CD4-positive, alpha-beta T cell treated with Interleukin-6 at 100 ng/mL for 8 hours (primary cell): ENCODE results near the gene KCNQ1.

Source experiments
- DNase-seq: peaks from one replicate; pipeline ENCODE4 v3.0.0-alpha.2; 2020; ENCODE audit warnings: mixed read lengths, low spot score

The KCNQ1 gene

DNA sequence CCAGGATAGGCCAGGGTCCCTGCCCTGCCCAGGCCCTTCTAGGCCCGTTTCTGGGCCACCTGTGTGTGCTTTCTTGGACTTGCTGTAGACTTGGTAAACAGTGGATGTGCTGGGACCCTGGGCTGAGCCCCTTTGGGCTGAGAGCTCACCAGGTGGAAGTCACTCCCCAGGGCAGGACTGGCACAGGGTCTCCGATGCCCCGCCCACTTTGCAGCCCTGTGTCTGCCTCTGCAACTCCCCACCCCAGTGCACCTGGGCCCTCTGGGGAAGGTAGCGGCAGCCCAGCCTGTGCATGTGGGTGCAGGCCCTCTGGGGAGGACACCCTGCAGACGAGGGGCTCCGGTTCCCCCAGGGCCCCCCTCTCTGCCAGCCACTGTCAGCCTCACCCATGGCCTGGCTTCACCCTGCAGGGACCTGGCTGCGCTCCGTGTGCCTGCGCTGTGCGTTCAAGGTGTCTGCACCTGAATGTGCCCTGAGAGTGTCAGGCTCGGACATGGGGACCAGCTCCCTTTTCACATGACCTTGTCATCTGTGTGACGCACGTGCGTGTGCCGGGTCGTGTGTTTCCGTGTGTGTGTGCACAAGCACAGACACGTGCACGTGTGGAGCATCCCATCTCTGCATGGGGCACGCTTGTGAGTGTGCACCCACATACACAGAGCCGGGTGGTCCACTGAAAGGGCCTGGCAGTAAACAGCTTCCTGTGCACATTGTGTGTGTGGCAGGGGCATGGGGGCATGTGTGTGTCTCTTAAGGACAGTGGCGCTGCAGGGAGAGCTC, 136.5 kb downstream of the KCNQ1 start:
- no peak for DNase-seq

DNA sequence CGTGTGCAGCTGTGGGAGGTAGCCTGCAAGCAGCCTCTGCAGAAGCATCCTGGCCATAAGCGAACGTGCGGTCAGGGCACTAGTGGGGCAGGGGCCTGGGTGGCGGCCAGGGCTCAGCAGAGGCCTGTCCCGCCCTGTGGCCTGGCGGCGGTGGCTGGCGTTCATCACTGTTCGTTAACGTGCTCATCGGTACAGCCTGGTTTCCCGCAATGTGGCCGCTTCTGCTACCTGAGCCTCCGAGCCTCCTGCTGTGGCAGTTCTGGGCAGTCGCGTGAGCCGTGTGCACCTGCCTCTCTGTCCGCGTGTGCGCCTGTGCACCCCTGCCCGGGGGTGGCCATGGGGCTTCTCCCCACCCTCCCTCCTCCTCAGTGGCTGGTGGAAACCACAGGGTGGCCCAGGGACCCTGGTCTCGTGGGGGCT, 137.1 kb downstream of the KCNQ1 start:
- DNase-seq, result no peak

DNA sequence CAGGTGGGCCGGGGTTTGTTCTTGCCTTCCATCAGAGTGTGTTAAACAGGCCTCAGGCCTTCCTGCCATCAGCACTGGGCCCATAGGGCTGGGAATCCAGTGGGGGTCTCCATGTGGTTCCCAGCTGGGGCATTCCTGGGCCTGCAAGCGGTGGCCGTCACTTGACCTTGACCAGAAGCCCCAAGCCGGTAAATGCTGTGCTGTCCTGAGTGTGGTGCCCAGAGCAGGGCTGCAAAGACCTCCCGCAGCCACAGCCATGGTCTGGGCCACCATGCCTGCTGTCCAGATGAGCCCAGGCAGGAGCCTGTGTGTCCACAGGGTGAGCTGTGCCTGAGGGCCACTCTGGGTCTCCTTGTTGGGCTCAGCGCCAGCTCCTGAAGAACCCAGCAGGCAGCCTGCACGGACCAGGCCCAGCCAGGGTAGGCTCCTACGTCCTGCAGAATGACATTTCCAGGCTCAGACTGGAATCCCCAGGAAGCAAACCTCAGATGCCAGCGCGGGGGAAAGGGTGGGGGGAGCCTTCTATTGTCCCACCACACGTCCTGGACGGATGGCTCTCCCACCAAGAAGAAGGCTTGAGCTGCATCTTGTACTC, 137.6 kb downstream of the KCNQ1 start:
- DNase-seq, result no peak

DNA sequence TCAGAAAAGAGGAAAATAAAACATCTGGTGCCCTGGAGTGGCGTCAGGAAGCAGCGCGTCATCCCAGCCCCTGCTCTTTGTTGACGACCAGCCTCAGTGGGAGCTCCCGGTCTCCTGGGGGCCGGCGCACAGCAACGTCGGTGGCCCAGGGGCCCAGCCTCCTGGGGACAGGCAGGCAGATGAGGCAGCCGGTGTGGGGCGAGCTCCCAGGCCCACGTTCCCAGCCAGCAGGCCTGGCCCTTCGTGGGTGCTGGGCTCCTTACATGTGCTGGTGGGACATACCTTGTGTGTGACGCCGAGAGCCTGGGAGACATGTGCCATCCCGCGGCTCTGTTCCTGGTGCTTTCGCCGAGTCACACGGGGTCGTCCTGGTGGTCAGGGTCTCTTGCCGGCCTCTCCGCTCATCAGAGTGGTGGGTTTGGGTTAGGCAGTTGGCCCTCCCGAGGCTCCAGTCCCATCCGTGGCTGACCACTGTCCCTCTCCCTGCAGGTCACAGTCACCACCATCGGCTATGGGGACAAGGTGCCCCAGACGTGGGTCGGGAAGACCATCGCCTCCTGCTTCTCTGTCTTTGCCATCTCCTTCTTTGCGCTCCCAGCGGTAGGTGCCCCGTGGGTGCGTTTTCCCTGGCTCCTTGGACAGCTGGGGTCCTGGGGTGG, 138.3 kb downstream of the KCNQ1 start:
- no peak for DNase-seq

DNA sequence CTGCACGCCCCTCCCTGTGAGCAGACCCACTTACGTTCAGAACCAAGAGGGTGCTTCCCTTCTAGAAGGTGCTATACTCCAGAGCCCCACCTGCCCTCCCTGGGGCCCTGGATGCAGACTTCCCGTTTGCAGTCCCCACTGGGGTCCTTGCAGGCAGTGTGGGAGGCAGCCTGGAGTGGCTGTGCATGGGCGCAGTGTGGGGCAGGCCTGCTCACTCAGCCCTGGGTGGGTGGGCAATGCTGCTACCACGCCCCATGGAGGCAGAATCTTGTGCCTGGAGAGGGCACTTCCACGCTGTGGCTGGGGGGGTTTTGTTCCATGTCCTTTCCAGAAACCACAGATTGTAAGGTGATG, 138.8 kb downstream of the KCNQ1 start:
- DNase-seq, result no peak

DNA sequence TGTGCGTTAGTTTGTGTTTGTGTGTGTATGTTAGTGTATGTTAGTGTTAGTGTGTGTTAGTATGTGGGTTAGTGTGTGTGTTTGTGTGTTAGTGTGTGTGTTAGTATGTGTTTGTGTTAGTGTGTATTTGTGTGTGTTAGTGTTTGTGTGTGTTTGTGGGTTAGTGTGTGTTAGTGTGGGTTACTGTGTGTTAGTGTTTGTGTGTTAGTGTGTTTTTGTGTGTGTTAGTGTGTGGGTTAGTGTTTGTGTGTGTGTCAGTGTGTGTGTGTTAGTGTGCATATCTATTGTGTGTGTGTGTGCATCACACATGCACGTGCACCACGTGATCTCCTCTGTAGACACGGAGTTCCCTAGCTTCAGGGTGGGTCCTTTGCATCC, 139.6 kb downstream of the KCNQ1 start:
- DNase-seq, result no peak

DNA sequence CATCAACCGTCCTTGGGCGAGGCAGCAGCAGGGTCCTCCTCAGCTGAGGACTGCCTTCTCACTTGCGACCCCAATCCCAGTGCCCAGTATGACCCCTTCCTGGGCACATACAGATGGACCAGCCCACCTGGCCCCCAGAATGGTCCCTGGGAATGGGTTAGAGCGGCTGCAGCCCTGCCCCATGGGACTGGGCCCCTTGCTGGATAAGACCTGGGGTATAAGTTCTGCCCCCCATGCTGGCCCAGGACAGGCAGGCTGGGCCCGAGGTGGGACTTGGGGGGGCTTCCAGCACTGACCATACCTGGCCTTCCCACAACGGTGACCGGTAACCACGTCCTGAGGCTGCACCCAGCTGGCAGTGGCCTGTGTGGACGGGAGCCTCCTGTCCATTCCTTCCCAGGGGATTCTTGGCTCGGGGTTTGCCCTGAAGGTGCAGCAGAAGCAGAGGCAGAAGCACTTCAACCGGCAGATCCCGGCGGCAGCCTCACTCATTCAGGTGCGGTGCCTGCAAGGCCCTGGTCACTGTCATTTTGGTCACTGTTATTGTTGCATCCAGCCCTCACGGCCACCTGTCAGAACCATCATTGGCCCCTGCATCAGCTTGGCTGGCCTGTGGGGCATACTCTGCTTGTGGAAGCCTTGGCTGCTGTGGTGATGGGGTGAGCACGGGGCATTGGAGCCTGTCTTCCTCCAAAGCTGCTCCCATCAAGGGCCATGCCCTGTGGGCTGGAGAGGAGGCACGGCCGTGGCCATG, 140.2 kb downstream of the KCNQ1 start:
- no peak for DNase-seq

DNA sequence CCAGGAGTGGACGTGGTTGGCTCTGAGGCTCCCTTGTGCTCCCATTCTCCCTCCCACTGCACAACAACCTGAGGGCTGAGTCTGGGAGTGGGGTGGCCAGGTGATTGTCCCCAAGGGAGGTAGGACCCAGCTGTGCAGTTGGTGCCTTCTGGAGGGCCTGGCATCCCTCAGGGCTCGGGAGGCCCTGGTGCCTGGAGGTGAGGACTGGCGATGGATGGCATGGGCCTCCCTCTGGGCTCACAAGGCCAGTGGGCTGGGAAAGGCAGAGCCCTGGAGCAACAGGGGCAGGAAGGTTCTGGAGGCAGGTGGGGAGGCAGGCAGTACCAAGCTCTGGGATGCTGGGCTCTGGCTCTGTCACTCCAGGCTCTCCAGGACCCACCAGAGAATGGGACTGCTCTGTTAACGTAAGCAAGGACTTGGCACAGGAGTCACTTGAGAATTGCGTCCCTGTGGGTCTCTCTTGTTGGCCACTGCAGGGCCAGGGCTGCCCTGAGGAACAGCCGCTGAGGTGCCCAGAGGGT, 140.8 kb downstream of the KCNQ1 start:
- DNase-seq, result no peak

DNA sequence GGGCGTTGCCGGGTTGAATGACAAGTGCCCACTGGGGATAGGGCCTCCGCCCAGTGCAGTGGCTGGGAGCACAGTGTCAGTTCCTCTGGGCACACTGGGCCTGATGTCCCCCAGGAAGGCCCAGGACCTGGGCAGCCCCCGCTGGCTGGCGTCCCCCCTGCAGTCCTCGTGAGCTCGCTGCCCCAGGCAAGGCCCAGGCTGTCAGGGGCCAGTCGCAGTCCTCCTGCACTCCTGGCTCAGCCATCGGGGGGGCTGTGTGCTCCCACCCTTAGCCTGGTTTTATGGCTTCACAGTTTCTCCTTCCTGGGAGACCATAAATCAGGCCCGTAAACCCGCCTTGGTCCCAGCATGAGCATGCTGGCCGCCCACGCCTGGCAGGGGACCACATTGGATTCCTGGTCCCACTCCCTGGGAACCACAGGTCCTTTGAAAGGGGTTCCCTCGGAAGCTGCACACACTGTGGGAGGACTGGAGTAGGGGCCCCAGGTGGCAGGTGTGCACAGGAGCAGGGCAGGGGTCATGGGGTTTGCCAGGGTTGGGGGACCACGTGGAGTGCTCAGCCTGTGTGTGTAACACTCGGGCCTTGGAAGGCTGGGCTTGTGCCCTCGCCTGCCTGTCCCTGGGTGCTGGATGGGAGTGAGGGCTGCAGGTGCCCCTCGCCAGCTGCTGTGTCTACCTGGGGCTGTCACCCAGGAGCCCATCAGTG, 141.4 kb downstream of the KCNQ1 start:
- DNase-seq, result no peak

DNA sequence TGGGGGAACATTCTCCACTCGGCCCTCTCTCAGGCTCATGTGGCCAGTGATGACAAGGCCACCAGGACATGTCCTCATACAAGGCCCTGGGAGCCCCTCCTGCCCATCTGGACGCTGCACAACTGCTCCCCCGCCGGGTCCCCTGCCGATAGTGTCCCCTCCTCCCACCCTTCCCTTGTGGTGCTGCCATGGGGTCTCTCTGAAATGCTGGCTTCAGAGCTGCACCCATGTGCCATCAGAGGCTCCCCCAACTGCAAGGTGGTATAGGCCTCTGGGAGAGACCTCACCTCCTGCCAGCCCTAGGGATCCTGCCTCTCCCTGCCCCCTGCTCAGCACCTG, 142.0 kb downstream of the KCNQ1 start:
- DNase-seq, result no peak

DNA sequence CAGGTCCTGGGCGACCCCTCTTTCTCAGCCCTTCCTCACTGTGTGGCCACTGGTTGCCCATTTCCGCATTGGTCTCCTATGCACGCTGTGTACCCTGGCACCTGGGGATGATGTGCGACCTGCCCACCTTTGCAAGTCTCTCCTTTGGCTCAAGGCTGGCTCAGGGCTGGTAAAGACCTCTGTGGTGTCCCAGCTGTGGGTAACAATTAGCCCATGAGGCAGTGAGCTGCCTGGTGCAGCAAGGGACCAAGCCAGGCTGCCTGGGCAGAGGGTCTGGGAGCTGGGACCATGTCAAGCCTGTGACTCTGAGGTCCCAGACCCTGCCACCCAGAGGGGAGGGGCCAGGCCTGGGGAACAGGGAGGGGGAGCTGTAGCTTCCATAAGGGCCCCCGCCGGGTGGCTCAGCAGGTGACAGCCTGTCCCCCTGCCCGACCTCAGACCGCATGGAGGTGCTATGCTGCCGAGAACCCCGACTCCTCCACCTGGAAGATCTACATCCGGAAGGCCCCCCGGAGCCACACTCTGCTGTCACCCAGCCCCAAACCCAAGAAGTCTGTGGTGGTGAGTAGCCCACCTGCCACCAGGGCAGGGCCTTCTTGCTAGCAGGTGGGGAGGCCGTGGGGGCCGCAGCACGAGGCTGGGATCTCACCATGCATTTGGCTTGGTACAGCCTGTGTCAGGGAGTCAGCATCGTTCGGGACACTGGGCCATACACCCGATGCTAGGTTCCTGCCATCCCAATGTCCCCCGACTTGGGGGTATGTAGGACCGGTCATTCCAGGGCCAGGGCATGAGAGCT, 142.5 kb downstream of the KCNQ1 start:
- DNase-seq, result no peak

DNA sequence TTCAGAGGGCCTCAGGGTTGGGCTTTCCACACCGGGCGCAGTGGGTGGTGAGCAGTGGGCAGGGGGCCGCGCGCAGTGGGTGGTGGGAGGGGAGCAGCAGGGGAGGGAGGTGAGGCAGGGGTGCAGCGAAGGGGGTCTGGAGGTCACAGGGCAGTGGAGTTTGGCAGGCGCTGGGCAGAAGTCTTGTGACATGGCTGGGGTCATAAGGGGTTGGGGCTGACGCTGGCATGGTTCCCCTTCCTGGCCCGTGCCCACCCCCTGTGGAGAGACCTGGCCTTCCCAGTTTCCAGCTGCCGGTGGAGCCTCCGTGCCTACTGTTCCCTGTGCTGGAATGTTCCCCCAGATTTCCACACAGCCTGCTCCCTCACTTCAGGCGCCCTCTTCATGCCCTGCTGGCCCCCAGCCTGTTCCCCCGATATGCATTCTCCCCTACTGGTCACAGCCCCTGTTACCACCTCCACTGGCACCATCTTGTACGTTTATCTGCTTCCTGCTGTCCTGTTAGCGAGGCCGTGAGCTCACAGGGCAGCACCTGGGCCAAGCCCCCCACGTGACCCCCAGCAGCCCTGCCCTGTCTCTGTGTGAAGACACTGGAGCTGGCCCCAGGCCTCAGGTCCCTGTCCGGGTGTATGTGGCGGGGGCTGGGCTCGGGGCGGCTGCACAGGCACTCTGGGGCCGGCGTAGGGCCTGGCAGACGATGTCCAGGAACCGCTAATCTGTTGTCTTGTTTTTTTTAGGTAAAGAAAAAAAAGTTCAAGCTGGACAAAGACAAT, 143.4 kb downstream of the KCNQ1 start:
- DNase-seq, result no peak

DNA sequence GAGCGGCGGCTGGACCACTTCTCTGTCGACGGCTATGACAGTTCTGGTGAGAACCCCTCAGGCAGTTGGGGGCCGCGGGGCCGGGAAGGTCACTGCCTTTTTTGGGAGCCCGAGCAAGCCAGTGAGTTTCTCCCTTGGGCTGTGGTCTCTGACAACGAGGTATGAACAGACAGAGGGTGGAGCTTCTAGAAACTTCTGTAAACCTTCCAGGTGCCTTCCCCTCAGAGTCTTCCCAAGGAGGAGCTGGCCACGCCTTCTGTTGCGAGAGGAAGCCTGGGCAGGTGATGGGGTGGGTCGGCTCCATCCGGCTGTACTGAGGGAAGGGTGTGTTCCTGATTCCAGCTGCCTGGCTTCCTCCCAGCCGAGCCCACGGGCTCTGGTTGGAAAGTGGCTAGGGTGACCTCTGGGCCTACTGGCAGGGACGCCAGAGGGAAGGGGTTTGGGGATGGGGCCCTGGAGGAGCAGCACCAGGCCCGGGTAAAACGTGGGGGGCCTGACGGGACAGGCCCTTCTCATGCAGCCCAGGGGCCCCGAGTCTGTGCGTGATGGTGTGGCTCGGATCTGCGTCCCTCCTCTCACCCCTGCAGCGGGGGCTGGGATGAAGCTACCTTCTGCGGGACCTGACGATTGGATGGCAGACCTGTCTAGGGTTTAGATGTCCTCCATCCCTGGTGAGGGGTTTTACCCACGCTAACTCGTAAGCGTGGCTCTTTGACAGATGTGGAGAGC, 144.2 kb downstream of the KCNQ1 start:
- no peak for DNase-seq

DNA sequence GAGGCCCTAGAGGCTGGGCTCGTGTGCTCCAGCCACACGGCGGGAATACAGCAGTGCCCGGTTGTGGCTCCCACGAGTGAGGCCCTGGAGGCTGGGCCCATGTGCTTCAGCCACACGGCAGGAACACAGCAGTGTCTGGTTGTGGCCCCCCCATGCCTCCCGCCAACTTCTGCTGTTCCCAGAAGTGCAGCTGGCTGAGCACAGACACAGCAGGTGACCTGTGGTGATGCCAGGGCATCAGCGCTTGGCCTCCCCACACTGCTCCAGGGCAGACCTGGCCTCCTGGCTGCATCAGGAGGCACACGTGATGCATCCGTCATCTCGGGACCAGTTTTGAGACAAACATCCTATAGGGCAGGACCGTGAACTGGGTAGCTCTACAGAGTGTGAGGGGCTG, 144.7 kb downstream of the KCNQ1 start:
- DNase-seq, result no peak

DNA sequence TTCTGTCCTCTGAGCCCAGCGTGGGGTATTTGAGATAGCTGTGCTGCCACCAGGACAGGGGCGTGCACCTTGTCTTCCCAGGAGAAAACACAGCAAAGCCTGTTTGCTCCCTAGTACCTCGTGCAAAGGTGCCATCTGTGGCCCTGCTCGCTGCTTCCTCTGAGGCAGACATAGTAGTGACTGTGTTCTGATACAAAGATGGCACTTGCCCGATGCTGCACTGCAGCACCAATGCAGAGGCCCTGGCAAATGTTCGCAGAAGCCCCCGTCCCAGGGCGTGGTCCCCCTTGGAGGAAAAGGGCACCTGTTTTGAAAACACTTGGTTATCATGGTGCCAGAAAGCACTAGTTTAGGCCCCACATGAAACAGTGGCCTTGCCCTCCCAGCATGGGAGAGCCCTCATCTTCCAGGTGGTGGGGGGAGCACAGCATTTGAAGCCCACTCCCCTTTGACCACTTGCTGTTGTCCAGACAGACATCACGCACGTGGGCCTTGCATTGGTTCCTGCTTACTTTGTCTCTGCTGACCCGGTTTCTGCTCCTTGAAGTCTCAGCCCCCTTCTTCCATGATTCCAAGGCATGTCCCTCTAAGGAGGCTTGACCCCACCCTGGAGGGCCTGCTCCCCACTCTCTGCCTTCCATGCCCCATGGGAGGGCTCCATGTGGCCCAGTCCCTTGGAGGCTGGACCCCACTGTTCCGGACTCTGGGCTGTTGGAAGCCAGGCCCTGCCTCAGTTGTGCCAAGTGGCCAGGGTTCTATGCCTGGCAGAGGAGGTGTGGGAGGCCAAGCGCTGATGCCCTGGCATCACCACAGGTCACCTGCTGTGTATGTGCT, 145.5 kb downstream of the KCNQ1 start:
- peak; percentile 0 for DNase-seq

DNA sequence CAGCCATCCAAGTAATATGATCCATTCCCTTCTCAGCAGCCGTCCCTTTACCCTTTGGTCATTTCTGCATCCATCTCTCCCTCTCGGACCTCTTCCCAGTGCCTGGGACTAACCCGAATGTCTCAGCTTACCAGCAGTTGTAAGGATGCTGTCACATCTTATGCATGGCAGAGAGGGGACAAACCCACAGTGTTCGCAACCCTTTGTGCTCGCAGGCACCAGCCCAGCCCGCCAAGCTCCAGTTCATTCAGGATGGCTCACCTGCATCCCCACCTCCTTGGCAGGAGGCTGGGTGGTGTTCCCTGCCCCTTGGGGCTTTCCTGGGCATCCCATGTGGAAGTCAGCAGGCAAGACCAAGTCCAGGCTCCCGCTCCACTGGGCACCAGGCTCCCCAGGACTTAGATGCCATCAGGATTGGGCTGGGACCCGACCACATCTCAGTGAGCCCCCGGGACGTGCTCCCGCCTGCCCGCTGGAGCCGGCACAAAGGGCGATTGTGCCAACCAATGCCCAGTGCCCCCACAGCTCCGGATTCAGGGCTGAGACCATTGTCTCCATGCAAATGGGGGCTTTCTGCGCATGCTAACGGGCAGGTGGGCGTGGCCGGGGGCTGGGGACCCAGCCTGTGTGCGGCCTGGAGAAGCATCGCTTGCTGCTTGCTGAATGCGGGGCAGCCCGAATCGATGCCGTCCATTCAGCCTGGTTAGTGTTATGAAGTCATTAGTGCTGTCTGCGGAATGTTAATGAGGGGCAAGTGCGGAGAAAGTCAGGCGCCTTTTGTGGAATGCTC, 146.4 kb downstream of the KCNQ1 start:
- no peak for DNase-seq

DNA sequence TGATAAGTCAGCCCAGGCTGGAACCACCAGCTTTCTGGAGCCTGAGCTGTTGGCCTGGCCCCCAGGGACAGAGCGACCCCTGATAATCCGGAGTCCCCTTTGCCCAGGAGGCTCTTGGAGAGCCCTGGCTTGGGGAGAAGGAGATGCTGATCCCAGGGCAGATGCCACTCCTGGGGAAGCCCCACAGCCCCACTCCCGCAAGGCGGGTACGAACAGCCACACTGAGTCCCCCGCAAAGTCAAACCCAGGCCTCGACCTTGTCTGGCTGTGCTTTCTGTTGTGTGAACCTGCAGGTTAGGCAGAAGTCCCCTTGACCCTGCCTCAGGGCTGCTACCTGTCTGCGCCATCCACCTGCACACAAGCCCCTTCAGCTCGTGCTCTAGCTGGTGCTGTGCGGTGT, 147.0 kb downstream of the KCNQ1 start:
- DNase-seq, result no peak
